HG02884 (cell line): ENCODE measurements around the gene IRAK2.

Experiments used
- ATAC-seq: cut with Tn5 transposase; IDR thresholded peaks from one replicate; pipeline ENCODE4 v1.9.1; 2021; ENCODE audit warnings: mild to moderate bottlenecking, moderate library complexity; ENCODE audit not compliant: unreplicated experiment

Gene IRAK2

DNA sequence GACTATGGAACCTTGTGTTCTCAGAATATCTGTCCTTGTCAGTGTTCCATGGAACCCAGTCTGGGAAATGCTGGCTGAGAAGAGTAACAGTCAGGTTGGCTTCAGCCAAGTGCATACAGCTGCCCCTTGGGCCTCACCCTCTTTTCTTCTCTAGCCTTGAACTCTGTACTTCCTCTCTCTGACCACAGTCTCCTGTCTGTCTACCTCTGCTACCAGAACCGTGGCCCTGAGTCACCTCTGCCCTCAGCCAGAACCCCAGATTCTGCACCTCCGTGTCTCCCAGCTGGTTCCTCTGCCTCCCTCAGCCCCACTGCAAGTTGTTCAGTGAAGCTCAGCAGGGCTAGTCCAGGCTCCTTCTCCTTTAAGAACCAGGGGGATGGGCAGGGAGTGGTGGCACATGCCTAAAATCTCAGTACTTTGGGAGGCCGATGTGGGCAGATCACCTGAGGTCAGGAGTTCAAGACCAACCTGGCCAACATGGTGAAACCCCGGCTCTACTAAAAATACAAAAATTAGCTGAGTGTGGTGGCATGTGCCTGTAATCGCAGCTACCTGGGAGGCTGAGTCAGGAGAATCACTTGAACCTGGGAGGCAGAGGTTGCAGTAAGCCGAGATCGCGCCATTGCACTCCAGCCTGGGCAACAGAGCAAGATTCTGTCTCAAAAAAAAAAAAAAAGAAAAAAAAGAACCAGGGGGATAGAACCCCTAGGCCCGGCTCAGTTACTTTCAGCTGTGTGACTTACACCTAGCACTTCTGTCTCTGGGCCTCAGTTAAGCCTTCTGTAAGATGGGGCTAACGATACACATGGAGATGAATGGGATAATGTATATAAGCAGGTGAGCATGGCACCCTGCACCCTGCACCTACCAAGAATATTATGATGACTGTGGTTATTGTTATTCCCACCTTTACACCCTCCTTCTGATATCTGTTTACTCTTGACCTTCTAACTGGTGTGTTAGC, 59.2 kb downstream of the IRAK2 start:
- ATAC-seq: peak; percentile 50

DNA sequence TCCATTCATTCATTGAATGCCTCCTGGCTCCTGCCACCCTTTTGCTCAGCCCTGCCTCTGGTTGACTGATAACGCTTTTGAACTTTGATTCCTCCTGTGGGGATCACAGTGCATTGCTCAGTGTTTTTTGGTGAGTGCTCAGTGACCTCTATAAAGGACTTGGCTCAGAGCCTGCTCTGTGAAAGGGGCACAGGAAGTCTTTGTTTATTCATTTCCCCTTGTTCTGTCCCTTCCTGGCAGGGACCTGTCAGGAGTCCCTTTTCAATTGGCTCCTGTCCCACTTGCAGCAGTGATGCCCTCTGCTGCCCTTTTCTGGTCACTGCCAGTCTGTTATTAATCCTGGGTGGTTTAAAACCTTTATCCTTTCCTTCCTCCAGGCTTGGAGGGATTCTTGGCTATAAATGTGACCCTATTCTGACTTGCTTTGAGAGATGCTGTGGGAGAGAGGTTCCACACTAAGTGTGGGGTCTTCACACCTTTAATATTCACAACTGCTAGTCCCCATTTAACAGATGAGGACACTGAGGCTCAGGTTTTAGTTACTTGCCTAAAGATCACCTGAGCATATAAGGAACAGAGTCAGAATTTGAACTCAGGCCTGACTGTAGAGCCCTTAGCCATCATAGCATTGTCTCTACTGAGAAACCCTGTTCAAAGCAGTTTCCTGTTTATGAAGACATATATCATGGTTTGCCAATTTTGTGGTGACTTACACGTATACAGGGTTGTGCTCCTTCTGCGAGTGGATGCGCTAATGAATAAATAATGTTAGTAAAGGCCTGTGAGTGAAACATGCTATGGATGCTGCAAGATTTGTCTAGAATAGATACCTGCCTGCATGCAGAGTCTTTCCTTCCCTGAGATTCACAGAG, 60.3 kb downstream of the IRAK2 start:
- ATAC-seq: no peak

DNA sequence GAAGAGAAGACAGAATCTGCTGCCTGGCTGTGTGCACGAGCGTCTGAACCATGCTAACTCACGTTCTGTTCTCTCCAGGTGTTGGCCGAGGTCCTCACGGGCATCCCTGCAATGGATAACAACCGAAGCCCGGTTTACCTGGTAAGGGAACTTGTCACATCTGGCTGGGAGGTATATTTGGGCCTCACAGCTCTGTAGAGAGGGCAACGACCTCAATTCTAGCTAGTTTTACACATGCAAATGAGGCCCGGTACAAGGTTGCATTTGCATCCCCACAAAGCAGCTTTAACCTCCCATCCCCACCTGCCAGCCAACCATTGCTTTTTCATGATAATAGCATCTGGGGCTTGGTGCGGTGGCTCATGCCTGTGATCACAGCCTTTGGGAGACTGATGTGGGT, 61.6 kb downstream of the IRAK2 start:
- no peak for ATAC-seq

DNA sequence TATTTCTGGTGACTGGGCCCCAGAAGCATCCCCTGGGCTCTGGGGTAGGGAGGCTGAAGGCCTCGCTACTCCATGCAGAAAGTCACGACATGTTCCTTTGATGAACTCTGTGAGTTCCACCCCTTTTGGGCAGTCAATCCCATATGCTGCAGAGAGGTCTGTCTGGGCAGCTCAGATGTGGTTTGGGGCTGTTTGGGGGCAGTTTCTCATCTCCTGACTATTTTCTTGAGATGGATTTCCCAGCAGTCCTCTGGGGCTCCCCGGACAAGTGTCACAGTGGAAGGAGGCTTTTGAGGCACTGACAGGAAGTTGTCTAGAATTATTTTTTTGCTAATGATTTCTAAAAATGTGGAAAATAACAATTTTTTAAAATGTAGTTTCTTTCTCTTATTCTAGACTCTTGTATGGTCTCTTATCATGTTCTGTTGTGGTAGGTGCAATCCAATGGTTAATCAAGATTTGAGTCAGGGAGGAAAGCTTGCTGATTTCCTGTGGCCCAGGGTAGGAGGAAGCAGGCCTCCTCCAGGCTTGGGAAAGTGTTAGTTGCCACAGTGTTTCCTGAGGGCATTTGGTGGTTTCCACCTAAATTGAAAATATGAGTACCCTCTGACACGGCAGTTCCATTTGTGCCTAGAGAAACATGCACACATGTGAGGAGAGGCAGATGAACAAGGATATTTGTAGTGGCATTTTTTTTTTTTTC, 63.7 kb downstream of the IRAK2 start:
- ATAC-seq: no peak

DNA sequence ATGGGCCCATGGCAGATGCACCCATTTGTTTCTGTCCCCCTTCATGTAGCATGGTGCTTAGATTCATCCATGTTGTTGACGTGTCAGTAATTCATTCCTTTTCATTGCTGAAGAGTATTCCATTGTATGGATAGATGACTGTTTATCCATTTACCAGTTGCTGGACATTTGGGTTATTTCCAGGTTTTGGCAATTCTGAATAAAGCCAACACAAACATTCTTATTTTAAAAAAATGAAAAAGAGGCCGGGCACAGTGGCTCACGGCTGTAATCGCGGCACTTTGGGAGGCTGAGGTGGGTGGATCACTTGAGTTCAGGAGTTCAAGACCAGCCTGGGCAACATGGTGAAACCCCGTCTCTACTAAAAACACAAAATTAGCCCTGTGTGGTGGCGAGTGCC, 64.9 kb downstream of the IRAK2 start:
- no peak for ATAC-seq

DNA sequence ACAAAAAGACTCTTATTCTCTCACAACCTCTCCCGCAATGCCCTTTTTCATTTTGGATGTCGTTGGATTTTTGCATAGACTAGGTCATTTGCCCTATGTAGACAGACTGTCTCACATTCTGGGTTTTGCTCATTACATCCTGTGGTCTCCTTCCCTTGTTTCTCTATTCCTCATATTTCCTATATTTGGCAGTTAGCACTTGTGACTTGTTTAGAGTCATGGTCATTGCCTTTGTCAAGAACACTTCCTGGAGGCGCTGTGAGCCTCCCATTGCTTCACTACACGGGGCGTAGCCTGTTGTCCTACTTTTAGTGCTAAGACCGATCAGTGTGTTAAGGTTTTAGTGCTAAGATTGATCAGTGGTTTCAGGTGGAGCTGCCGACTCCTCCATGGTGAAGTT, 67.4 kb downstream of the IRAK2 start:
- no peak for ATAC-seq

DNA sequence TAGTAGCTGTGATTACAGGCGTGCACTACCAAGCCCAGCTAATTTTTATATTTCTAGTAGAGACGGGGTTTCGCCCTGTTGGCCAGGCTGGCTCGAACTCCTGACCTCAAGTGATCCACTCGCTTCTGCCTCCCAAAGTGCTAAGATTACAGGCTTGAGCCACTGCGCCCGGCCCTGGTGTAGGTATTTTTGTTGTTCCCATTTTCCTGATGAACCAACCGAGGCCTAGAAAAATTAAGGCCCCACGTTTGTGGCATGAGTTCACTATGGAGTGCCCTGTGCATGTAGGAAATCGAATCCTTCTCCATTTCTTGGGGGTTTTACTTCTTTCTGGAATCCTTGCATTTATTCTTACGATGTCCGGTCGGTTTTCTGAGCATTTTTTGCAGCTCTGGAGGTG, 69.3 kb downstream of the IRAK2 start:
- ATAC-seq: no peak

DNA sequence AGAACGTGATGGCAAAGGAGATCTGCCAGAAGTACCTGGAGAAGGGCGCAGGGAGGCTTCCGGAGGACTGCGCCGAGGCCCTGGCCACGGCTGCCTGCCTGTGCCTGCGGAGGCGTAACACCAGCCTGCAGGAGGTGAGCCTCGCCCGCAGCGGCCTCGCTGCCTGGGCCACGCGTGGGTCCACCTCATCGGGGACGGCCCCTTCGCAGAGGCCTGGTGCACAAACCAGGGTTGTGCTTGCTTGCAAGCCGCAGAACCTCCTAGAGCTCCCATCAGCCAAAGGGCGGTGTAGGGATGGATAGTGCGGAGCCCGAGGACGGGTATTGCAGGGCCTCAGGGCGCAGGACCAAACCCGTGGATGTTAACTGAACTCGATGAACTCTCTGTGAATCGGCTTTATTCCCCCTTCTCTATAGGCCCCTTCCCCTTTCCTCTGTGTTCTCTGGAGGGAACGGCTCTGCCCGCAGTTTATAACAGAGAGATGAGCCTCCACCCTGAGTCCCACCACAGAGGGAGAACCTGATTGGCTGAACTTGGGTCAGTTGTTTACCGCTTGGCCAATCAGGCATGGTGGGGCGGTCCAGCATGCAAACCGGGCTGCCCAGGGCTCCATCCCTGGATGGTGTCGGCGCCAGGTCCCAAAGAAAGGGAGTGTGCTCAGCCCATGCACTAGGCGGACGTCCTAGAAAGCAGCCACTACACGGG, 70.0 kb downstream of the IRAK2 start:
- no peak for ATAC-seq

DNA sequence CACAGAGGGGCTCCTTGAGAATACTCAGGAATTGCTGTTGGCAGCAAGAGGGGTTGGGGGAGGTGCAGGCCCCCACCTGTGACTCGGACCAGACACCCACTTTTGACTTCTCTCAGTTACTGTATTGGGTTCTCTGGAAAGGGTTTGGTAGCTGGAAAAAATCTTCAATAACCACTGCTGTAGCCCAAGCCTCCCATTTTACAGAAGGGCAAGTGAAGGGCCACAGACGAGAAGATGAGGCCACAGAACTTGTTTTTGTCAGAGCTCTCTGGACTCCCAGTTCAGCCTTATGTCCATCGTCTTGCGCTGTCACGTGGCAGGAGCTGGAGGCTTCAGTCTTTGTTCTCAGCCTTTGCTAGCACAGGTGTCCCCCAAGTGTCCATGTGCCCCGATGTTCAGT, 70.8 kb downstream of the IRAK2 start:
- no peak for ATAC-seq

DNA sequence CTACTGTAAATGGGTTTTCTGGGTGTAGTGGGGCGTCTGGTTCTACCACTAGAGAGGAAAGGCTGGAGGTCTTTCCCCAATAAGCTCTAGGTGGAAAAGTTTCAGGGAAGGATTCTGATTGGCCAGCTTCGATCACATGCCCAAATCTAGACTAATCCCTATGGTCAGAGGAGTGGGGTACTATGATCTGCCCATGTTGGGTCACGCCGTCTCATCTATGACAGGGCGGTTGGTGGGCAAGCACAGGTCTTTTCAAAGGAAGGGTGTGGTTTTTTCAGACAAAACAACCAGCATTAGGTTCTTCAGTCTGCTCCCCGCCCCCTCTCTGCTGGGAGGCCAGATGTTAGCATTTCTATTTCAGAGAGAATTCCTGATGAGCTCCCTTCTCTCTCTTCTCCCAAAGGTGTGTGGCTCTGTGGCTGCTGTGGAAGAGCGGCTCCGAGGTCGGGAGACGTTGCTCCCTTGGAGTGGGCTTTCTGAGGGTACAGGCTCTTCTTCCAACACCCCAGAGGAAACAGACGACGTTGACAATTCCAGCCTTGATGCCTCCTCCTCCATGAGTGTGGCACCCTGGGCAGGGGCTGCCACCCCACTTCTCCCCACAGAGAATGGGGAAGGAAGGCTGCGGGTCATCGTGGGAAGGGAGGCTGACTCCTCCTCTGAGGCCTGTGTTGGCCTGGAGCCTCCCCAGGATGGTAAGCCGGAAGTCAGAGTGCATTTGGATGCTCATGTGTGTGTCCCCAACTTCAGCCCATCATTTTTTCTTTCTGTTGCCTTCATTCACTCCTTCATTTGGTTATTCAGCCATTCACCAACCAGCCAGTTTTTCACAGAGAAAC, 73.8 kb downstream of the IRAK2 start:
- no peak for ATAC-seq

DNA sequence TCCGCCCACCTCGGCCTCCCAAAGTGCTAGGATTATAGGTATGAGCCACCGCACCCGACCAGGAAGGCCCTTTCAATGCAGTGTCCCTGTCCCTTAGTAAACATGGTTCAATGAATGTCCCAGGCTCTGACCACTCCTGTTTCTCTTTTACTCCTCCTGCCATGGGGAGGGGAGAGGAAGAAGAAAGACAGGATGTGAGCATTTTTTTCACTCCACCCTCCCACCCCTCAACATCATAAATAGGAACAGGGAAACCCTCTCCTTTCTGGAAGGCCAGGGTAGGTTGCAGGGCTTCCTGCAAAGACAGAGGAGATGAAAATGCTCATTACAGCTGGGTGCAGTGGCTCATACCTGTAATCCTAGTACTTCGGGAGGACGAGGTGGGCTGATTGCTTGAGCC, 76.1 kb downstream of the IRAK2 start:
- no peak for ATAC-seq

DNA sequence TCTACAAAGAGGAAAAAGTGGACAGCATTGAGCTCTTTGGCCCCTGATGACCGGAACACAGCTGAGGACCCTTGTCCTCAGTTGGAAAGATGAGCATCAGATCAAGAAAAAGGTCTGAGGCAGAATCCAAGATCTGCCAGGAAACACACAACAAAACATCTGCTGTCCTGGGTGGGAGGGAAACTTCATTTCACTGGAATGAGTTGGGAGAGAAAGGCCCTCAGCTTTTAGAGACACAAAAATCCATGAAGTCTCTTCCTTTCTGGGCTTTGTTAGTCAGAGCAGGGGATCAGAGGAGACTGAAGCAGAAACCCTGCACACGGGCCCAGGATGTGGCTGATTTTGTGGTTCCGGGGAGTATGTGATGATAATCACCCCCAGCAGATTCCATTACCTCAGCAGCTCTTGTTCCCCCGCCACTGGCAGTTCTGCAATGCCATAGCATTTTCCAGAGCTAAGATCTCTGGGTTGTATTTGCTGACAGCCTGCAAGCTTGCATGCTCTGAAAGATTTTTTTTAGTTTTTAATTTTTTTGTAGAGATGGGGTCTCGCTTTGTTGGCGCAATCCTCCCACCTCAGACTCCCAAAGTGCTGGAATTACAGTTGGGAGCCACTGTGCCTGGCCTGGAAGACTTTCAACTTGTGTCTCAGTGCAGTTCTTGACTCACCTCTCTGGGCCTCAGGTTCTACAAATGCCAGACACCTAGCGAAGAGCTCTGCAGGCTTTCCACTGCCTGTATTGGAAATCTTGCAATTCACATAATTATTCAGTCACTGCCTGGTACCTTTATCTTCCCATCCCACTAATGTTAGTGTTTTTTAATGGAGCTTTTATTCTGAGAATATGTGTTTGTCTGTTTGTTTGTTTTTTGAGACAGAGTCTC, 77.7 kb downstream of the IRAK2 start:
- no peak for ATAC-seq

DNA sequence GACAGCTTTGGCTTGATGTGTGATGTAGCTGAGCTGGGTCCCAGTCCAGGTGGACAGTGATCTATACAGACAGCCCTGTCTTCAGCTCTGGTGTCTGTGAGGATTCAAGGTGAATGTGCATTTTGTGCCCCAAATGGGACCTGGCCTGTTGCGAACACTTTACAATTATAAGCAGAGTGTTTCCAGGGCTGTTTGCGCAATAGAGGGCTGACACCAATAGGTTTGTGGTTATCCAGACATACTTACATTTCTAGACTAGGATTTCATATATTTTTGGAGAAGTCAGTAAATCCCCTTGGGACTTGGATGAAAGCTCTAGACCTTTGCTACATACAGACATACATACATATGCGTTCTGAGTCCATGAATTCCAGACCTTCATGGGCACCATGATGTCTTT, 79.3 kb downstream of the IRAK2 start:
- ATAC-seq: no peak

DNA sequence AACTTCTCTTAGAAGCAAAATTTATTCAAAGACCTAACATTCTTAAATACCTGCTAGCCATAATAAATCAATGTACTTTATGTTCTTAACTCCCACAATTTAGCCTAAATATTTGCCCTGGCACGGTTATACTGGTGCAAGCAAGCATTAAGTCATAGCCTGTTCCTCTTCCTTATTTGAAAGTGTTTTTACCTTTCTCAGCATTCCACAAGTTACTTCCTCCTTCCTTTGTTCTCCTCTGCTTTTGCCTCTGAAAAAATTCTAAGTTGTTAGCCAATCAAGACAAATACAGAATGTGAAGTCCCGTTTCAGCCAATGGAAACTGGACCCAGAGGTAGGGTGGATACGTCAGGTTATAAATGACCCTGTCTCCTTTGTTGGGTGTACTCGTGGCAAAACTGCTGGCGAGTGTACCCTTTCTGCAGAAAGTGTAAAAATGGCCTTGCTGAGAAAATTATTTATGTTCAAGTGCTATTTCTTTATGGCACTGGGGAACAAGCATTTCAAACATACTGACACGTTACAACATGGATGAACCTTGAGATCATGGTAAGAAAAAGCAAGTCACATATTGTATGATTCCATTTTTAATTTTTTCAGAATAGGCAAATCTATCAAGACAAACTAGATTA, 80.5 kb downstream of the IRAK2 start:
- no peak for ATAC-seq

DNA sequence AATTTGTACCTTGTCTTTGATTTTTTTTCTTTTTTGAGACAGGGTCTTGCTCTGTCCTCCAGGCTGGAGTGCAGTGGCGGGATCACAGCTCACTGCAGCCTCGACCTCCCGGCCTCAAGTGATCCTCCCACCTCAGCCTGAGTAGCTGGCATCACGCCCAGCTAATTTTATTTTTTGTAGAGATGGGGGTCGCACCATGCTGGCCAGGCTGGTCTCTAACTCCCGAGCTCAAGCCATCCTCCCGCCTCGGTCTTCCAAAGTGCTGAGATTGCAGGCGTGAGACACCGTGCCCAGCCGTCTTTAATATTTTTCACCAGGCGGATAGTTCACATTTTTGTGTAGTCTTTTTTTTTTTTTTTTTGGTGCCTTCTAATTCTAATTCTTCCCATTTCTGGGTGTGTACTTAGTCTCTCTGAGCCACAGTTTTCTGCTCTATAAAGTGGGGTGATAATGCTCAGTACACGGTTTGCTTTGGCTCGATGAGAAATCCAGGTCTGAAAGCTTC, 83.0 kb downstream of the IRAK2 start:
- no peak for ATAC-seq

DNA sequence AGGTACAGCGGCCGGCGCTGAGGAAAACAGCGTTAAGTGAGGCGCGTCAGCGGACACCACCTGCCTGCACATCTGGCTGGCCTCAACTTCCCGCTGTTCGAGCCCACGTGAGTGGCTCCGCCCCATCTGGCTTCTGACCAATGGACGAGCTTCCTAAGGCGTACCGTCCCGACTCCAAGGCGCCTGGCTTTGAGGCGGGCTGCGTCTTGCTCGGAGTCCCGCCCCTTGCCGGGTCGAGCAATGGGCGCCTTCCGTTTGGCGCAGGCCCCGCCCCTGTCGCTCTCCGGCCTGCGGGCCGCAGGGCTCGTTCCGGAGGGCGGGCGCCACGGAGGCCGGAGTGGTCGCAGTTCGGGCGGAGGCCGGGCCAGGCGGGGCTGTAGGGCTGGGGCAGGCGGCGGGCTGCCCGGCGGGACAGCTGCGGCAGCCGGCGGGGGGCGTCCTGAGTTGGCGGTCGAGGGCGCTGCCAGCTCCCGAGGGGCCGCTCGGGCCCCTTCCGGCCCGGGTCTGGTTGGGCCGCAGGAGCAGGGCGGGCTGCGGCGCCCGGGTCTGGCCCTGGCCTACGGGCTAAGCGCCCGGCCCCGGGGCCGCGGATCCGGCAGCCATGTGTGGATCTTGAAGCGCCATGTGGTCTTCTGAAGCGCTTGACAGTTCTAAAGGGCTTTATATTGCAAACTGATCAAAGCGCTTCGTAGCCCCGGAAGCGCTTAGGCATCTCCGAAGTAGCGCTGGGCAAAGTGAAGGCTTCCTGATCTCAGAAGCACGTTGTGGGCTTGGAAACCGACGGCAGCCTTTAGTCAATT, 83.7 kb downstream of the IRAK2 start, which contains the start of gene TATDN2:
TATDN2 (plus strand) TSS at position 276 of the 800 bp plus-strand sequence. CDS start 742 bp downstream, outside the sequence.
- ATAC-seq: peak; percentile 92
